T47D (cell line): ENCODE data around the gene MYL5.
"Not testable (repeated sequence)": the region's sequence is repeated elsewhere in the genome, so short reads cannot be mapped to it uniquely, and the experiment has no call there.

Source experiments
- DNase-seq, 2 experiments: peaks; one replicate each; pipeline versions ENCODE4 v3.0.0 to v3.0.0-alpha.2; 2011 to 2012; ENCODE audit warnings: low read depth in 1 of 2, low spot score in 1 of 2
- JUND ChIP-seq: IDR thresholded peaks from 2 replicates; pipeline ENCODE4 v1.6.1; 2012; ENCODE audit warnings: low read depth
- in situ Hi-C: cut with HindIII; loops from 2 replicates; pipeline ENCODE4 v1.10.0; 2016; ENCODE audit warnings: low sequenced_read_pairs, low pct_unique_long_range_greater_than_20kb

Gene MYL5

DNA sequence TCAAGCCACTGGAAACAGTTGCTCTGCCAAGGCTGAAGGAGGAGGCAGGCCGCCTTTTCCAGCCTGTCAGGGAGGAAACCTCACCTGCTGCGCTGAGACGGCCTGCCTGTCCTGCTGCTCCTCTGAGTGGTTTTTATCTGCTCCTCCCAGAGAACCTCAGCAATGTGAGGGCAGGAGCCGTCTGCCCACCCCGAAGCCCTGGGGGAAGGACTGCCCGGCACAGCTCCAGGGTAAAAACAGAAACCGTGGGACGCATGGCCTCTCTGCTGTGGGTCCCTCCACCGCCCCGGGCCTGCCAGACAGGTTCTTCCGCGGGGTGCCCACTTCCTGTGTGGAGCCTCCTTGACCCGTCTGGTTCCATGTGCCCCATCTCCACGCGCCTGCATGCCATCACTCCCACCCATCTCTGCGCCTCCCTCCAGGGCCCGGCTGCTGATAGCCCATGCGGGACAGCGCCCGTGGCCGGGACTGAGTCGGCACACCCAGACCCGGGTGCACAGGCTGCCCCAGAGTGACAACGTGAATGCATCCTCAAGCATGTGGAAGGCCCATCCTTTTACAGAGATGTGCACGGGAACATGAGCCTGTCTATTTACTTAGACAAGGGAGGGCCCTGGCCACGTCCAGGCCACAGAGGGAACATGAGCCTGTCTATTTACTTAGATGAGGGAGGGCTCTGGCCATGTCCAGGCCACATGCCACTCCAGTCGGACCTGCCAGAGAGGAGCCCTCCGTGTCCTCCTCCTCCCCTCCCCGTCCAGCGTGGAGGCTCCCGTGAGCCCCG, 18.6 kb downstream of the MYL5 start:
- TF ChIP-seq JUND, result no peak
- in situ Hi-C loops, result no loop called here
- peak in 1 of 2 experiments; percentile 93 for DNase-seq

DNA sequence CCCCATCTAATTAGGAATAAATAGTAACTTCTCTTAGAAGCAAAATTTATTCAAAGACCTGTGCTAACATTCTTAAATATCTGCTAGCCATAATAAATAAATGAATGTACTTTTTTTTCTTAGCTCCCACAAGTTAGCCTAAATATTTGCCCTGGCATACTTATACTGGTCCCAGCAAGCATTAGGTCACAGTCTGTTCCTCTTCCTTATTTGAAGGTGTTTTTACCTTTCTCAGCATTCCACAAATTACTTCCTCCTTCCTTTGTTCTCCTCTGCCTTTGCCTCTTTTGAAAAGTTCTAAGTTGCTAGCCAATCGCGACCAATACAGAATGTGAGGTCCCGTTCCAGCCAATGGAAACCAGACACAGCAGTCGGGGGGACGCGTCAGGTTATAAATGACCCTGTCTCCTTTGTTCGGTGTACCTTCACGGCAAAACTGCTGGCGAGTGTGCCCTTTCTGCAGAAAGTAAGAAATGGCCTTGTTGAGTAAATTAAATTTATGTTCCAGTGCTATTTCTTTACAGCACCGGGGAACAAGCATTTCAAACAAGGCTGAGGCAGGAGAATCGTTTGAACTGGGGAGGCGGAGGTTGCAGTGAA, 20.1 kb downstream of the MYL5 start:
- DNase-seq, result peak in 1 of 2 experiments; percentile 96
- in situ Hi-C loops, result not testable (repeated sequence)

DNA sequence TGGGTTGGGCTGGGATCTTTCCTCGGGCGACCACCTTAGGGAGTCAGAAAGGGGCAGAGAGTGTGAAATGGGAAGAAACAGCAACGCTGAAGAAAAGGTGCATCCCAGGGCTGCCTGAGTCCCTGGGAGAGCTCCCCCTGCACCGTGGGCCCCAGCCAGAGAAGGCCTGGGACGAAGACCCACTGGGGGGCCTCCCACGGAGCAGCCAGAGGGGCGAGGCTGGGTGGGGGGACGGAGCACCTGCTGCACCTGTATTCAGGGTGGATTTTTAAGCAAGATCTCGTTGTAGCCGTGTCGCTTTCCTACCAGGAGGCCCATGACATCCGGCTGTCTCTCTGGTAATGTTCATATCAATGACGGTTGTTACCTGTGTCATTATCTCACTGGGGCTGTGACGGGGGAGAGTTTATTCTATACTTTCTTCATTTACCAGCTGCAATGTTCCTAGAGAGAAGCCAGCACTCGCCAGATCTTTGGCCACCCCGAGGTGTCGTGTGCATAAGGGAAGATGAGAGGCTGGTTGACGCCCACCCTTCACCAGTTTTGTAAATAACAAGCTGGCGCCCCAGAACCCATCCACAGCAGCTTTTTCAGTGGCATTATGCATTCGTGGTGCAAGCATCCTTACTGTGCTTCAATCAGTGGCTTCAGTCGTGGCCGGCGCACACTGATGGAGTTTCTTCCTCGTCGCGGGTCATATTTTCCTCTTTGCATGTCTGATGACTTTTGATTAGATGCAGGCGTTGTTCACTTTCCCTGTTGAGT, 25.7 kb downstream of the MYL5 start:
- no peak for DNase-seq
- in situ Hi-C loops, result no loop called here
- no peak for TF ChIP-seq JUND

DNA sequence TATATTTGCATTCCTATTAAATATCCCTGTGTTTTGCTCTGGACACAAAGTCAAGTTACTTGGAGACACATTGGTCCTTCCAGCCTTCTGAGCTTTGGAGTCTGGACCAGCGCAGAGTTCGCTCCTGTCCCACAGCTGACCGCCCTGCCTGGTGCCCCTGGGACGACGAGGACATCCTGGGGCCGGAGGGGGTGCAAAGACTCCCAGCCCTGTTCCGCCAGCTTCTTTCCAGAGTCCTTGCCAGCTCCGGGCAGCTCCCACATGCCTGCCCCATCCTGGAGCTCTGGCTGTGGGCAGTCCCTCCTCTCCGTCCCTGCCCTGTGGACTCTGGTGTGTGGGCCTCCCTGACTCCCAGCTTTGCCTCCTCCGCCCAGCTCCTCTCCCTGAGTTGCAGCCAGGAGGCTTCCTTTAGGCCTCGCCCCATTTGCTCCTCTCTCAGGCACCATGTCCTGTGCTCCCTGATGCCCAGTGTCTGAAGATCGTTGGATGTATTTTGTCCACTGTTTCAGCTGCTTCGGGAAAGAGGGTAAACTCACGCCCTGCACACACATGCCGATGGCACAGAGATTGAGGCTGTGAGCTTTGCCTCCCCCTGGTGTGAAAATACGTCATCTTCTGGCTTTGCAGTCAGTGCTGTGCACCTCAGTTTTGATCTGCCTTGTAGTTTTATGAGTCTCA, 26.4 kb downstream of the MYL5 start:
- DNase-seq, result peak in 1 of 2 experiments; percentile 62
- TF ChIP-seq JUND, result no peak
- in situ Hi-C loops, result no loop called here

DNA sequence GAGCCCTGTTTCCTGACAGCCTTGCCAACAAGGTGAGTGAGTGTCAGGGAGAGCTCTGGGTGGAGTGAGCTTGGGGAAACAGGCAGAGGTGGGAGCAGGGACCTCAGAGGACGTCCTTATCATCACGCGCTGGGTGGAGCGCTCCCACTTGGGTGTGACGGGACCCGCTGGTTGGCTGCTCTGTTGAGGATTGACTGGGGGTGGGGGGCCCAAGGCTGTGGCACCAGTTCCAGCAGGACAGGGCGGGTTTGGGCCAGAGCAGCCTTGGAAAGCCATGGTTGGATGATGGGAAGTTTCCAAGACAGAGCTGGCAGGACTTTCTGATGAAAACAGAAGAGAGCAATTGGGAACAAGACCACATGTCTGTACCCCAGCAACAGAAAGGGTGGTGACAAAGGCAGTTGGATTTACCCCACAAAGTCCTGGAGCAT, 28.3 kb downstream of the MYL5 start:
- TF ChIP-seq JUND, result no peak
- in situ Hi-C loops, result no loop called here
- no peak for DNase-seq

DNA sequence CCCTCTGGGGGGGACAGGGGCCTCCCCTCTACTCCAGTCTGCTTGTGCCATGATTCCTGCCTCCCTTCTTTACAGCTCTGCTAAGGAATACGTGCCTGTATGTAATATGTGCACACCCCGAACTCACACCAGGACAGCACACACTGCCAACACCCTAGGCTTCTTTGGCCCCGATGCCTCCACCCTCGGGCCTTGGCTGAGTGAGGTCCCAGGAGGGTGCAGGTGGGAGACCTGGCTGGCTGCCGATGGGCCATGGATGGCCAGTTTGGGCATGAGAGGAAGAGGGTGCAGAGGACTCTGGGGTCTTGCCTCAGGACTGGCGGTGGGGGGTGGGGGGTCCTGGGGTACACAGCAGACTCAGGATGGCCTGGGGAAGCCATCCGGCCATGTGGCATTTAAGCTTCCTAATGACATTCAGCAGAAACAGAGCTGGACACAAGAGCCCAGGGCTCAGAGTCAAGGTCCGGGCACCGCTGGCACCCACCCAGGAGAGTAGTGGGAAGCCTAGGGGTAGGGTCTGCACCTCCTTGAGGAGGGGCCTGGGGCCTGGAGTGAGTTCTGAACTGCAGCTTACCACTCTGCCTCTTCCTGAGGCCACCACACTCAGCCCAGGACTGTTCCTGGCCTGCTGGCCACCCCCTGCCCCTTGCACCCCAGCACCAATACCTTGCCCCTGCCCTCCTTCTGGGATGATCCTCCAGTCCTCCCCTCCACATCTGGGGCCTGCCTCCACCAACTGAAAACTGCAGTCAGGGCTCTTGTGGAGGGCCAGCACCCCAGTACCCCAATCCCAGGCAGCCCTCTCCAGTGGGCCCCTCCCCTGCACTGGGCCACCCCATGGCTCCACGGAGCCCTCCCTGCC, 29.2 kb downstream of the MYL5 start:
- no peak for DNase-seq
- no peak for TF ChIP-seq JUND
- in situ Hi-C loops, result no loop called here

DNA sequence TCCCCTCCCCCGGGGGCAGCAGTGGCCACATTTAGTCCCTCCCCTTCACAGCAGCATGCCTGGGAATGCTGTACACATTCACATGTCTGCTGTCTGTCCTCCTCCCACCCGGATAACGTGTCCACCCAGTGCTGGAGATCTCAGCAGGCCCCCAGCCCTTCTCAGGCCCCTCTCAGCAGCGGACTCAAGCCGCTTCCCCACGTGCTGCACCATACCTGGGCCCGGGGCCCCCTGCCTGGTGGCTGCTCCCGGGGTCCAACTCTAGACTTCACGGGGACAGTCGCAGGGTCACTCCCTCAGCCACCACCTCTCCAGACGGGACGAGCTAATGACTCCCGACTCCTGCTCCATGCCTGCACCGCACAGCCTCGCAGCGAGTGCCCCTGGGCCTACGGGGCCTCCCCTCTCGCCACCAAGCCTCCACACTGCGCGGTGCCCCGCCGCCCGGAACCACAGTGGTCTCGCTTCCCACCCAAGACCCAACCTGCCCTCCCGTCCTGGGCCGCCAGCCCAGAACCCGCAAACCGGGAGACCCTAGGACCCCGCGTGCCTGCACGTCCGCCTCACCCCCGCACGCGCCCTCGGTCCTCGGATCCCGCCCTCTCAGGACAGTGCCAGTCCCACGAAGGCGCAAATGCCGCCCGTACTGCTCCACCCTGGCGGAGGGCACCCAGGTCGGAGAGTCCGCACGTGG, 30.0 kb downstream of the MYL5 start:
- TF ChIP-seq JUND, result no peak
- DNase-seq, result no peak
- in situ Hi-C loops, result no loop called here

DNA sequence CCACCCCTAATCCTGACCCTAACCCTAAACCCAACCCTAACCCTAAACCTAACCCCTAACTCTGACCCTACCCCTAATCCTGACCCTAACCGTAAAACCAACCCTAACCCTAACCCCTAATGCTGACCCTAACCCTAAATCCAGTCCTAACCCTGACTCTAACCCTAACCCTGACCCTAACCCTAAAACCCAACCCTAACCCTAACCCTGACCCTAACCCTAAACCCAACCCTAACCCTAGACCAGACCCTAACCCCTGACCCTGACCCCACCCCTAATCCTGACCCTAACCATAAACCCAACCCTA, 30.6 kb downstream of the MYL5 start:
- TF ChIP-seq JUND, result no peak
- in situ Hi-C loops, result no loop called here
- no peak for DNase-seq

DNA sequence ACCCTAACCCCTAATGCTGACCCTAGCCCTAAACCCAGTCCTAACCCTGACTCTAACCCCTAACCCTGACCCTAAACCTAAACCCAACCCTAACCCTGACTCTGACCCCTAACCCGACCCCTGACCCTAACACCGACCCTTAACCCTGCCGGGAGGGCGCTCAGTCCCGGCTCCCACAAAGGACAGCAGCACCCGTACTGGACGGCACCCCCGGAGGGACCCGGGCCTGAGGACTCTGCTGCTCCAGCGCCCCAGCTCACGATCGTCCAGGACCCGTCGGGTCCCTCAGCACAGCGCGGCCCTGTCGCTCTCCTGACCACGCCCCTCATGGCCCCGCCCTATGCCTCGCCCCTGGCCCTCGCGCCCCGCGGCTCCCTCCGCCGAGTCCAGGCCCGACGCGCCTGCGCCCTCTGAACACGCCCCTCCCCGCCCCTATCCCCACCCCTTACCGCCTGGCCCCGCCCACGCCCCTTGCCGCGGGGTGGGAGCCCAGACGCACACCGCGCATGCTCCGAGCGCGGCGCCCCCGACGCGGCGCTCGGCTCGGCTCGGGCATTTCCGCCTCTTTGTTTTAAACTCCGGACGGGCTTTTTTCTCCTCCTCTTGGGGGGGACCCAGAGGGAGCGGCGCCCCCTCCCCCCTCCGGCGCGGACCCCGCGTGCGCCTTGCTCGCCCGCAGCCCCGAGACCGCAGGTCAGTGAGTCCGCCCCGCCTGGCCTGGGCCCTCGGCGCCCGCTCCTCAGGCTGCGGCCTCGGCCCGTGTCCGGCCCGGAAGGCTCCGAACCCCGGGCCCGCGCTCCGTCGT, 31.1 kb downstream of the MYL5 start, which contains the start of gene PCGF3:
Gene PCGF3, plus strand, starts transcription at position 555 of the 805 bp plus-strand sequence. CDS start 27,849 bp downstream, outside the sequence.
- in situ Hi-C loops, result no loop called here
- DNase-seq, result peak; percentile 96 to 97
- no peak for TF ChIP-seq JUND

DNA sequence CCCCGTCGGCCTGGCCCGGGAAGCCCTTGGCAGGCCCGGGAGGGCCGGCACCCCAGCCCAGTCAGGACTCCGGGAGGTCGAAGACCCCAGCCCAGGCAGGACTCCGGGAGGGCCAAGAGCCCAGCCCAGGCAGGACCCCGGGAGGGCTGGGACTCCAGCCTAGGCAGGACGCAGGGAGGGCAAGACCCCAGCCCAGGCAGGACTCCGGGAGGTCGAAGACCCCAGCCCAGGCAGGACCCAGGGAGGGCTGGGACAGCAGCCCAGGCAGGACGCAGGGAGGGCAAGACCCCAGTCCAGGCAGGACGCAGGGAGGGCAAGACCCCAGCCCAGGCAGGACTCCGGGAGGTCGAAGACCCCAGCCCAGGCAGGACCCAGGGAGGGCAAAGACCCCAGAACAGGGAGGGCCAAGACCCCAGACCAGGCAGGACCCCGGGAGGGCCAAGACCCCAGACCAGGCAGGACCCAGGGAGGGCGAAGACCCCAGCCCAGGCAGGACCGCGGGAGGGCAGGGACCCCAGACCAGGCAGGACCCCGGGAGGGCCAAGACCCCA, 31.8 kb downstream of the MYL5 start:
- in situ Hi-C loops, DNase-seq: not testable (repeated sequence)
